IMR-90 (cell line): ENCODE measurements around the gene TBC1D22B. TPM values are rescaled to one million over a fixed set of nuclear protein-coding genes. Genes with fewer than 3 reads are reported as not detected.

Experiments
- ATAC-seq: fragments of 200-7000 bp; cut with Tn5 transposase; 2 replicates; pipeline ENCODE4 v1.9.1; 2020; ENCODE audit warnings: low read depth, mild to moderate bottlenecking, moderate library complexity
- BruUV-seq: library from RNA; stranded (reverse); fragments of 400-500 nt; replicated peaks from 2 replicates; lab custom pipeline; 2021; lab: Mats Ljungman, UMichigan
- CTCF ChIA-PET: fragments of 300-600 bp; formaldehyde crosslinking; extraction: SDS; loops from one replicate; lab custom pipeline; 2021; ENCODE audit warnings: antibody characterized with exemption; lab: Yijun Ruan, JAX
- POLR2A ChIA-PET: fragments of 300-600 bp; sonication (Branson Sonifier 250); formaldehyde crosslinking; loops from one replicate; lab custom pipeline; 2022; ENCODE audit warnings: antibody characterized with exemption; ENCODE audit not compliant: unreplicated experiment; lab: Charles Lee
- DNase-seq: peaks from one replicate; pipeline ENCODE4 v3.0.0; 2013
- H2AFZ ChIP-seq: replicated peaks from 2 replicates; pipeline ENCODE3; 2013; ENCODE audit warnings: low read length, mild to moderate bottlenecking; ENCODE audit not compliant: poor library complexity
- H2AK5ac ChIP-seq: 2 replicates; pipeline ENCODE4 v1.6.1; 2013; ENCODE audit warnings: low read depth, low read length, inconsistent platforms
- H2AK9ac ChIP-seq: replicated peaks from 2 replicates; pipeline ENCODE3; 2013; ENCODE audit warnings: mild to moderate bottlenecking, low read depth, low read length, moderate library complexity; ENCODE audit not compliant: poor library complexity
- H2BK120ac ChIP-seq: 2 replicates; pipeline ENCODE4 v1.6.1; 2013; ENCODE audit warnings: low read depth, low read length, inconsistent platforms
- H2BK15ac ChIP-seq: 3 replicates; pipeline ENCODE4 v1.6.1; 2013; ENCODE audit warnings: low read depth, low read length, inconsistent platforms
- H2BK20ac ChIP-seq: 2 replicates; pipeline ENCODE4 v1.6.1; 2013; ENCODE audit warnings: low read depth, mild to moderate bottlenecking, inconsistent platforms, low read length, moderate library complexity
- H2BK5ac ChIP-seq: 2 replicates; pipeline ENCODE4 v1.6.1; 2013; ENCODE audit warnings: mild to moderate bottlenecking, low read depth, low read length, inconsistent platforms; ENCODE audit not compliant: poor library complexity, severe bottlenecking
- H3K14ac ChIP-seq: replicated peaks from 2 replicates; pipeline ENCODE4 v1.6.1; 2013; ENCODE audit warnings: low read depth, low read length, inconsistent platforms
- H3K18ac ChIP-seq: 2 replicates; pipeline ENCODE4 v1.6.1; 2013; ENCODE audit warnings: low read depth, low read length, control low read depth
- H3K23ac ChIP-seq: 2 replicates; pipeline ENCODE4 v1.6.1; 2013; ENCODE audit warnings: low read depth, low read length, inconsistent platforms
- H3K27ac ChIP-seq: 2 replicates; pipeline ENCODE4 v1.5.1; 2013; ENCODE audit warnings: mild to moderate bottlenecking, control low read depth, low read length; ENCODE audit not compliant: insufficient read depth
- H3K27me3 ChIP-seq: 2 replicates; pipeline ENCODE4 v1.6.1; 2013; ENCODE audit warnings: low read length; ENCODE audit not compliant: control insufficient read depth, insufficient read depth
- H3K36me3 ChIP-seq: 2 replicates; pipeline ENCODE4 v1.6.1; 2013; ENCODE audit warnings: low read length, mixed read lengths; ENCODE audit not compliant: control insufficient read depth, insufficient read depth
- H3K4ac ChIP-seq: 2 replicates; pipeline ENCODE4 v1.6.1; 2013; ENCODE audit warnings: low read depth, low read length, inconsistent platforms
- H3K4me1 ChIP-seq: 2 replicates; pipeline ENCODE4 v1.6.1; 2013; ENCODE audit warnings: low read length, mixed read lengths; ENCODE audit not compliant: control insufficient read depth, insufficient read depth
- H3K4me2 ChIP-seq: 2 replicates; pipeline ENCODE4 v1.6.1; 2013; ENCODE audit warnings: low read depth, mild to moderate bottlenecking, control low read depth, low read length, moderate library complexity
- H3K4me3 ChIP-seq: 2 replicates; pipeline ENCODE4 v1.5.1; 2013; ENCODE audit warnings: low read depth, mild to moderate bottlenecking, control low read depth, low read length, moderate library complexity; ENCODE audit not compliant: insufficient read depth
- H3K56ac ChIP-seq: 2 replicates; pipeline ENCODE4 v1.6.1; 2013; ENCODE audit warnings: low read length, inconsistent platforms; ENCODE audit not compliant: insufficient read depth; ENCODE audit errors: extremely low read depth
- H3K79me1 ChIP-seq, 2 experiments: 2 replicates each; pipeline ENCODE4 v1.6.1; 2013; ENCODE audit warnings: low read length in 2 of 2, inconsistent platforms in 1 of 2, low read depth in 1 of 2
- H3K9ac ChIP-seq: 2 replicates; pipeline ENCODE4 v1.6.1; 2013; ENCODE audit warnings: low read depth, low read length, control low read depth
- H3K9me1 ChIP-seq: 2 replicates; pipeline ENCODE4 v1.6.1; 2013; ENCODE audit warnings: low read length, inconsistent platforms; ENCODE audit not compliant: insufficient read depth
- H3K9me3 ChIP-seq: 2 replicates; pipeline ENCODE4 v1.6.1; 2013; ENCODE audit warnings: low read length; ENCODE audit not compliant: control insufficient read depth, insufficient read depth
- H4K20me1 ChIP-seq: 2 replicates; pipeline ENCODE4 v1.6.1; 2013; ENCODE audit warnings: low read length, inconsistent platforms; ENCODE audit not compliant: insufficient read depth
- H4K5ac ChIP-seq: 2 replicates; pipeline ENCODE4 v1.6.1; 2013; ENCODE audit warnings: mild to moderate bottlenecking, low read depth, low read length, control low read depth
- H4K8ac ChIP-seq, 2 experiments: 2 replicates each; pipeline ENCODE4 v1.6.1; 2013; ENCODE audit warnings: low read depth in 2 of 2, low read length in 2 of 2, control low read depth in 1 of 2, inconsistent platforms in 1 of 2
- H4K91ac ChIP-seq: 2 replicates; pipeline ENCODE4 v1.6.1; 2013; ENCODE audit warnings: low read depth, low read length, inconsistent platforms; ENCODE audit not compliant: insufficient read depth
- CTCF ChIP-seq: conservative IDR thresholded peaks from 2 replicates; pipeline ENCODE4 v1.5.1; 2012; ENCODE audit warnings: mild to moderate bottlenecking, low read depth, low read length, improper control_type of control experiment
- FOS ChIP-seq: fragments of 150-350 bp; IDR thresholded peaks from 2 replicates; pipeline ENCODE4 v1.6.1; 2016; ENCODE audit warnings: low read depth, low read length
- MAFK ChIP-seq: IDR thresholded peaks from 2 replicates; pipeline ENCODE4 v1.6.1; 2012; ENCODE audit warnings: low read depth, low read length, improper control_type of control experiment
- NFE2L2 ChIP-seq: fragments of 150-350 bp; IDR thresholded peaks from 2 replicates; pipeline ENCODE4 v1.6.1; 2016; ENCODE audit warnings: low read depth, mild to moderate bottlenecking, low read length
- POLR2A ChIP-seq: IDR thresholded peaks from 2 replicates; pipeline ENCODE4 v1.6.1; 2012; ENCODE audit warnings: mild to moderate bottlenecking, low read depth, low read length
- SMC3 ChIP-seq: fragments of 150-350 bp; IDR thresholded peaks from 2 replicates; pipeline ENCODE4 v1.6.1; 2016; ENCODE audit warnings: low read depth, mild to moderate bottlenecking, antibody characterized with exemption, low read length, moderate library complexity
- USF2 ChIP-seq: fragments of 150-350 bp; IDR thresholded peaks from 2 replicates; pipeline ENCODE4 v1.6.1; 2017; ENCODE audit warnings: mild to moderate bottlenecking, antibody characterized with exemption, low read length, low read depth
- WGBS, 2 experiments: methylation state at CpG; one replicate each; pipeline versions ENCODE4 v1.1.5 to v1.1.7; 2013; ENCODE audit warnings: missing lambda C conversion rate in 2 of 2; ENCODE audit not compliant: insufficient read length in 1 of 2; ENCODE audit errors: extremely low coverage in 2 of 2; 5-methylcytosine and 5-hydroxymethylcytosine counted together
- dilution Hi-C: fragments of 300-500 bp; cut with HindIII; formaldehyde crosslinking; loops from one replicate; pipeline ENCODE4 v1.14.3; 2018; ENCODE audit warnings: low sequenced_read_pairs; ENCODE audit not compliant: unreplicated experiment
- in situ Hi-C: fragments of 300-500 bp; cut with MboI; formaldehyde crosslinking; loops from 3 replicates; pipeline ENCODE4 v1.14.3; 2019; ENCODE audit warnings: low sequenced_read_pairs, inconsistent platforms, mixed read lengths
- intact Hi-C: fragments of 100-400 bp; cut with micrococcal nuclease; formaldehyde crosslinking; loops from 2 replicates; pipeline ENCODE4 v1.10.0; 2022
- polyA plus RNA-seq, 3 experiments: library from polyadenylated mRNA; depleted of rRNA; stranded (reverse); fragments of >200 nt; gene quantifications; 2 replicates each; pipeline ENCODE4 v1.2.3, GENCODE V29; 2012; ENCODE audit warnings: low replicate concordance in 1 of 3
- total RNA-seq: library from RNA; depleted of rRNA; stranded (reverse); fragments of >200 nt; gene quantifications from 2 replicates; pipeline ENCODE4 v1.2.3, GENCODE V29; 2012

Gene TBC1D22B
- total and polyA plus RNA-seq, 2 of the 4 experiments (the other 2 are of a cell fraction) = 6.6 to 7.5 TPM

GRCh38 chr6:37262446-37263026 lies 5.0 kb downstream of the TBC1D22B start:
- POLR2A ChIA-PET = no interaction called here
- H3K4me2 ChIP-seq = no peak overlapping the region

More at GRCh38 chr6:37262446-37263026, 5.0 kb downstream of the TBC1D22B start:
- Histone ChIP-seq H3K9me1 (no peaks in the 10 kb centered on the region; the same call in 1 of the 2 replicates), H3K4ac (no peak overlapping the region), H3K79me1 (peaks cover 36 to 68% of the 10 kb centered on the region in 2 experiments), H2AK5ac (no peak overlapping the region), H3K27ac (no peak overlapping the region), H4K8ac (no peak overlapping the region), H3K9ac (no peak overlapping the region), H4K5ac (no peak overlapping the region), H3K4me1 (no peaks in the 10 kb centered on the region), H3K56ac (no peak overlapping the region), H4K20me1 (peaks cover 8% of the 10 kb centered on the region; the same call in 1 of the 2 replicates), H2BK20ac (no peak overlapping the region), H3K14ac (no peak overlapping the region), H2BK120ac (no peak overlapping the region), H4K91ac (no peak overlapping the region), H3K27me3 (no peaks in the 10 kb centered on the region), H3K36me3 (no peaks in the 10 kb centered on the region), H2BK5ac (no peak overlapping the region), H2AFZ (no peak overlapping the region), H3K4me3 (no peak overlapping the region), H3K23ac (no peak overlapping the region), H2BK15ac (no peak overlapping the region), H3K18ac (no peak overlapping the region), H2AK9ac (no peak overlapping the region), H3K9me3 (no peaks in the 10 kb centered on the region)
- BruUV-seq = no TSS peak
- DNase-seq (no peak), ATAC-seq (no peak)
- WGBS, 2 experiments = no CpG with 5 or more reads among the region's 8 CpGs
- TF ChIP-seq MAFK (no peak), POLR2A (no peak), SMC3 (no peak), FOS (no peak), CTCF (no peak), NFE2L2 (no peak), USF2 (no peak)
- dilution Hi-C loops (no loop called here), intact Hi-C loops (no loop called here), in situ Hi-C loops (no loop called here)
- CTCF ChIA-PET = no interaction called here
